Epidermal melanocyte (primary cell): Measurements from ENCODE around the gene LARP4B.
"Not testable (repeated sequence)": the region's sequence is repeated elsewhere in the genome, so short reads cannot be mapped to it uniquely, and the experiment has no call there.

ENCODE experiments used
- DNase-seq: peaks from one replicate; pipeline ENCODE4 v3.0.0; 2011; ENCODE audit warnings: low spot score; ENCODE audit not compliant: insufficient read length

The LARP4B gene

GRCh38 chr10:772227-772637 lies 159.3 kb downstream of the LARP4B start:
- DNase-seq, result no peak

- no peak for DNase-seq
Measured at GRCh38 chr10:771647-772046, 159.9 kb downstream of the LARP4B start.

DNA sequence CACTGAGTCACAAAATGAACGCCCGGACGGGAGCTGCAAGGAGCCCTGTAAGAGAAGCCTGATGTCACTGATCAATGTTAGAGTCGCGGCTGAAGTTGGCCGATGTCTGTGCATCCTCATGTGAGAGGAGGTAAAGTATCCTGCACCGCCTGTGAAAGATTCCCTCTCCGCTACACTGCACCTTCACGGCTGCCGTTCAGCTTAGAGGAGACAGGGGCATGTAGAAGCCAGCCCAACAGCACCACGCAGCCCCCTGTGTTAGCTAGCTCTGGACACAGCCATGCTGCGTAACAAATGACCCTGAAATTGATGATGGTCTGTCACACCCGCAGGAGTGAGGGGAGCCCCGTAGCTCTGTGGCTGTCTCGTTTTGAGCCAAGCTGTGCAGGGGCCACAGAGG lies 160.5 kb downstream of the LARP4B start:
- no peak for DNase-seq

GRCh38 chr10:770048-770712 lies 161.3 kb downstream of the LARP4B start:
- not testable (repeated sequence) for DNase-seq

GRCh38 chr10:767794-768193 lies 163.7 kb downstream of the LARP4B start:
- no peak for DNase-seq

DNA sequence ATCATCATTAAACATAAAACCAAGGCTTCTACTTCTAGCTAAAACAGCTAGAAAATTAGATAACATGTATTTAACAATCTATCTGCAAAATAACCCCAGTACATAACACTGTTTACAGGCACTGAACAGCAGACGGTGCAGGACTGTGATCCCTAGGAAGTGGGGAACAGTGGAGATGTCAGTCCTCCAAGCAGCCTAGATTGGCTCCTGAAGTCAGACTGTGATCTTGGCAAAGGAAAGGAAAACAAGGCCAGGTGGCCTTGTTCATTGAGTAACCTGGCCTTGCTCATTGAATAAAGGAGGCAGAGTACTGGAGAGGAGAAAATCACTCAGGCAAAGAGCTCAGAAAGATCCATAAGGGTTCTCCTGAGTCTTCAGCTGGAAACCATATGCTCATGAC lies 164.3 kb downstream of the LARP4B start:
- no peak for DNase-seq

GRCh38 chr10:761376-761775 lies 170.1 kb downstream of the LARP4B start:
- no peak for DNase-seq

- no peak for DNase-seq
Measured at GRCh38 chr10:760622-761021, 170.9 kb downstream of the LARP4B start.

GRCh38 chr10:759898-760477 lies 171.5 kb downstream of the LARP4B start:
- no peak for DNase-seq
